GM10248 (cell line): Measurements from ENCODE around the gene USP27X.

ENCODE experiments used
- CTCF ChIA-PET: fragments of 300-600 bp; sonication (Branson Sonifier 250); formaldehyde crosslinking; extraction: SDS; loops from one replicate; lab custom pipeline; 2021; ENCODE audit warnings: antibody characterized with exemption; lab: Yijun Ruan, JAX
- POLR2A ChIA-PET: fragments of 350-650 bp; sonication (Branson Sonifier 250); formaldehyde crosslinking; extraction: SDS; loops from one replicate; lab custom pipeline; 2020; ENCODE audit warnings: antibody characterized with exemption; lab: Yijun Ruan, JAX
- DNase-seq: peaks from one replicate; pipeline ENCODE4 v3.0.0; 2012; ENCODE audit errors: extremely low spot score
- TF ChIP-seq, protein P1 (sequence below): IDR thresholded peaks from 2 replicates; pipeline ENCODE4 v1.5.1; 2012; ENCODE audit warnings: mild to moderate bottlenecking, low read depth; ENCODE audit errors: extremely low read depth, missing control alignments, control extremely low read depth

USP27X gene

DNA sequence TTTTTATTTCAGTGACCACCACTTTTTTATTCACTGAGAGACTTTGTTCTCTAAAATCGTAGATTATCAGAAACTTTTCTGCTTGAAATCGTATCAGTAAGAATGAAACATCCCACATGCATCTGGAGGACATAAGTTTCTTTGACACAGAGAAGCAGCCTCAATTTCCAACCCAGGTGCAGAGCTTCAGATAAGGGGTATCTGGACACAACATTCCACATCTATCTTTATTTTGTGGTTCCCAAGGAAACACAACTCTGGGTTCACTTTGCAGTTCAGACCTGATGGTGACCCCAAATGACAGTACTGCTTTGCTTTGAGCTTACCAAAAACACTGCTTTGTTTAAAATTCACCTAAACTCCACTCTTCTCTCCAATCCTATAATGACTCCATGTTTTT, 41.8 kb downstream of the USP27X start:
- DNase-seq: no peak
- TF ChIP-seq, protein P1, sequence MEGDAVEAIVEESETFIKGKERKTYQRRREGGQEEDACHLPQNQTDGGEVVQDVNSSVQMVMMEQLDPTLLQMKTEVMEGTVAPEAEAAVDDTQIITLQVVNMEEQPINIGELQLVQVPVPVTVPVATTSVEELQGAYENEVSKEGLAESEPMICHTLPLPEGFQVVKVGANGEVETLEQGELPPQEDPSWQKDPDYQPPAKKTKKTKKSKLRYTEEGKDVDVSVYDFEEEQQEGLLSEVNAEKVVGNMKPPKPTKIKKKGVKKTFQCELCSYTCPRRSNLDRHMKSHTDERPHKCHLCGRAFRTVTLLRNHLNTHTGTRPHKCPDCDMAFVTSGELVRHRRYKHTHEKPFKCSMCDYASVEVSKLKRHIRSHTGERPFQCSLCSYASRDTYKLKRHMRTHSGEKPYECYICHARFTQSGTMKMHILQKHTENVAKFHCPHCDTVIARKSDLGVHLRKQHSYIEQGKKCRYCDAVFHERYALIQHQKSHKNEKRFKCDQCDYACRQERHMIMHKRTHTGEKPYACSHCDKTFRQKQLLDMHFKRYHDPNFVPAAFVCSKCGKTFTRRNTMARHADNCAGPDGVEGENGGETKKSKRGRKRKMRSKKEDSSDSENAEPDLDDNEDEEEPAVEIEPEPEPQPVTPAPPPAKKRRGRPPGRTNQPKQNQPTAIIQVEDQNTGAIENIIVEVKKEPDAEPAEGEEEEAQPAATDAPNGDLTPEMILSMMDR: no peak
- ChIA-PET CTCF (interaction anchor here (1.3 to 4.9 kb wide), 3 partner anchors 8 to 287 kb away, joined by 4 to 28 read pairs (median 8); no protein-coding TSS in a partner anchor), POLR2A (no interaction called here)

DNA sequence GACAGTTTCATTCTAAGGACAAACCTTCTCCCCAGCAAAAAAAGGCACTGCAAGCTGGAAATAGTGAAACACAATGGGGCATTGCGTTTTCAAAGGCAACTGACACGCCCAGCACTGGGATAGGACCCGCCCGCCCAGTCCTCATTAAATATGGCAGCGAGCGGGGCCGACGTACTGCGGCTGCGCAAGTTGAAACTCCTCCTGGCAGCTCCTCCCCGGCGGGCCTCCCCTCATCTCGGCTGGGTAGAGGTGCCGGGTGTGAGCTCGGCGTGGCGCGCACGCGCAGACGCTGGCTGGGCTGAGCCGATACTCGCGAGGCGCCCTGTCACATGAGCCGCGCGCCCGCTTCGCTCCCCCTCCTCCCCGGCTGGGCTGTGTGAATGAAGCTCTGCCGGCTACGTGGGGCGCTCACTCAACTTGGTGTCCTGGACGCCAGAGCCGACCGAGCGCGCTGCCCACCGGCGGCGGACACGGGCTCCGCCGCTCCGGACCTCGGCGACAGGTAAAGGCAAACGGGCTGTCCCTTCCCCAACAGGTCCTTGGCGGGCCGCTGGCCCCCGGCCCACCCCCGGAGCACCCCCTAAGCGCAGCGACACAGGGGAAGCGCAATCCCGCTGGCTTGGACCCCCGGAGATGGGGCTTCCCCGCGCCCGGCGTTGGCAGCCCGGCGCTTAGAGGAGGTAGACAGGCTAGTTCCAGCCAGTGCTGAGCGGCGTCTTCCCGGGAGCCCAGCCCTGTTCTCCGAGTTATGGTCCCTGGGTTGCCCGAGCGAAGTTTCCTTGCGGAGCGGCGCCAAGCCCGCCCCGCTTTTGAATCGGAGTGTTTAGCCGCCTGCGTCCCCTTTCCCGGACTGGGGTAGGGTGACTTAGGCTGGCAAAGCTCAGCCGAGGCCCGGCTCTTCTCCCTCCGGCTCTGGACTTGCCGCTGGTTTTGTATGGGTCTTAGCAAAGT, 43.3 kb downstream of the USP27X start, which contains the start of gene CLCN5:
Gene CLCN5 (plus strand): TSS at position 306 of the 951 bp plus-strand sequence. CDS start 2,703 bp downstream, outside the sequence.
- peak; percentile 93 for DNase-seq
- ChIA-PET POLR2A (no interaction called here), CTCF (interaction anchor here (1.0 to 4.9 kb wide), 6 partner anchors 10 to 285 kb away, joined by 3 to 28 read pairs (median 4); no protein-coding TSS in a partner anchor)
- TF ChIP-seq, protein P1: no peak

DNA sequence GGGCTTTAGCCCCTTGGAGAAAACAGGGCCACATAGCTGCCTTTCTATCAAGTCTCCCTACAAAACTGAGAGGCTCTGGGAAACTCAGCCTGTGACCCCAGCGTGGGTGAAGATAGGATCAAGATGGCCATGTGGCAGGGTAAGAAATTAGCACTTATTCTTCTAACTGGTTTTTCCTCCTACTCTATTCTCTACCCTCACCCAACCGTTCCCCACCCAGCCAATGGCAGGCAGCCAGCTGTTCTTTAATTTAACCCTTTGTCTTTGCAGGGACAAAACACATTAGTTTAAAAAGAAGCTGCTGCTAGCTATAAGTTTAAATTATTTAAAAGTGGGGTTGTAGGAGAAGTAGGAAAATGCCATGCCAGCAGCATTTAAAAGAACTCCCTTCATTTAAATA, 45.9 kb downstream of the USP27X start:
- DNase-seq: no peak
- CTCF ChIA-PET: interaction anchor here (2.7 kb wide), 1 partner anchor 9 kb away, joined by 10 read pairs; no protein-coding TSS in a partner anchor

DNA sequence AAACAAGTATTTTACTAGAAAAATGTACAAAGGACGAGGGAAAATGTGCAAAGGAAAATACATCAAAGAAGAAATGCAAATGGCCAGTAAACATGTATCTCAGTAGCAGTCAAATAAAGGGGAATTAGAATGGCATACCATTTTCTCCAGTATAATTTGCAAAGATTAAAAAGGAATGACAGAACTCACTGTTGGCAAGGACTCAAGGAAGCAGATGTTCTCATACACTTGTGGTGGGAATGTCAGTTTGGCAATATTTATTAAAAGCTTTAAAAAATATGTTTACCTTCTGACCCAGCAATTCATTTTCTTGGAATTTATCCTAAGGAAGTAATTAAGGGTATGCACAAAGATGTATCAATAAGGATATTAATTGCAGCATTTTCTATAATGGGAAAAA, 50.8 kb downstream of the USP27X start:
- TF ChIP-seq, protein P1: no peak
- ChIA-PET CTCF (interaction anchor here (1.4 kb wide), 1 partner anchor 89 kb away, joined by 3 read pairs; no protein-coding TSS in a partner anchor), POLR2A (no interaction called here)
- no peak for DNase-seq

More for the DNA sequence above, 45.9 kb downstream of the USP27X start:
- TF ChIP-seq, protein P1: no peak
- POLR2A ChIA-PET: no interaction called here
